ENCODE results near the gene DCXR.

GRCh38 chr17:82058230-82058854 lies 20.8 kb upstream of the DCXR start:
- TF ChIP-seq, protein P1, sequence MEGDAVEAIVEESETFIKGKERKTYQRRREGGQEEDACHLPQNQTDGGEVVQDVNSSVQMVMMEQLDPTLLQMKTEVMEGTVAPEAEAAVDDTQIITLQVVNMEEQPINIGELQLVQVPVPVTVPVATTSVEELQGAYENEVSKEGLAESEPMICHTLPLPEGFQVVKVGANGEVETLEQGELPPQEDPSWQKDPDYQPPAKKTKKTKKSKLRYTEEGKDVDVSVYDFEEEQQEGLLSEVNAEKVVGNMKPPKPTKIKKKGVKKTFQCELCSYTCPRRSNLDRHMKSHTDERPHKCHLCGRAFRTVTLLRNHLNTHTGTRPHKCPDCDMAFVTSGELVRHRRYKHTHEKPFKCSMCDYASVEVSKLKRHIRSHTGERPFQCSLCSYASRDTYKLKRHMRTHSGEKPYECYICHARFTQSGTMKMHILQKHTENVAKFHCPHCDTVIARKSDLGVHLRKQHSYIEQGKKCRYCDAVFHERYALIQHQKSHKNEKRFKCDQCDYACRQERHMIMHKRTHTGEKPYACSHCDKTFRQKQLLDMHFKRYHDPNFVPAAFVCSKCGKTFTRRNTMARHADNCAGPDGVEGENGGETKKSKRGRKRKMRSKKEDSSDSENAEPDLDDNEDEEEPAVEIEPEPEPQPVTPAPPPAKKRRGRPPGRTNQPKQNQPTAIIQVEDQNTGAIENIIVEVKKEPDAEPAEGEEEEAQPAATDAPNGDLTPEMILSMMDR (IDR thresholded peaks at IDR 0.05; ENCODE audit: low read depth, low read length), result no peak
- no peak for TF ChIP-seq POLR2A (IDR thresholded peaks at IDR 0.05; ENCODE audit: extremely low read depth, insufficient read length)
